ENCODE data around the gene LAMA3. TPM values are rescaled to one million over a fixed set of nuclear protein-coding genes. Genes with fewer than 3 reads are reported as not detected.

The LAMA3 gene
- polyA plus RNA-seq, 1 experiment: 0.32 TPM

GRCh38 chr18:23675896-23676295, 13.4 kb upstream of the LAMA3 start:
- Histone ChIP-seq H3K27me3 (ENCODE audit: control insufficient read depth, insufficient read depth, low read length) (peaks cover 37% of the 10 kb centered on the region), H3K9me3 (ENCODE audit: control insufficient read depth, insufficient read depth, low read length) (no peaks in the 10 kb centered on the region), H3K27ac (ENCODE audit: low read depth, low read length) (no peak overlapping the region), H3K4me3 (ENCODE audit: low read depth, low read length) (no peak overlapping the region)
- POLR2A ChIA-PET: no interaction called here
- DNase-seq (ENCODE audit: low read depth, low spot score): no peak
- no peak for TF ChIP-seq CTCF (IDR thresholded peaks at IDR 0.05; ENCODE audit: low read depth, low read length)
- CTCF ChIA-PET: interaction anchor here (1.0 kb wide), 1 partner anchor 27 kb away, joined by 4 read pairs; no protein-coding TSS in a partner anchor

- Histone ChIP-seq H3K9me3 (ENCODE audit: control insufficient read depth, insufficient read depth, low read length) (no peaks in the 10 kb centered on the region), H3K27ac (ENCODE audit: low read depth, low read length) (no peak overlapping the region), H3K27me3 (ENCODE audit: control insufficient read depth, insufficient read depth, low read length) (peaks cover 41% of the 10 kb centered on the region), H3K4me3 (ENCODE audit: low read depth, low read length) (no peak overlapping the region)
- TF ChIP-seq CTCF (IDR thresholded peaks at IDR 0.05; ENCODE audit: low read depth, low read length): no peak
- DNase-seq (ENCODE audit: low read depth, low spot score): no peak
- ChIA-PET POLR2A (no interaction called here), CTCF (no interaction called here)
Measured at GRCh38 chr18:23682045-23682444, 7.2 kb upstream of the LAMA3 start.

GRCh38 chr18:23682472-23682871, 6.8 kb upstream of the LAMA3 start:
- DNase-seq (ENCODE audit: low read depth, low spot score): no peak
- peaks cover 42% of the 10 kb centered on the region for H3K27me3 ChIP-seq (ENCODE audit: control insufficient read depth, insufficient read depth, low read length)
- no peak for TF ChIP-seq CTCF (IDR thresholded peaks at IDR 0.05; ENCODE audit: low read depth, low read length)
- no peak overlapping the region for H3K27ac ChIP-seq (ENCODE audit: low read depth, low read length)
- ChIA-PET POLR2A (no interaction called here), CTCF (no interaction called here)
- no peaks in the 10 kb centered on the region for H3K9me3 ChIP-seq (ENCODE audit: control insufficient read depth, insufficient read depth, low read length)
- H3K4me3 ChIP-seq (ENCODE audit: low read depth, low read length): no peak overlapping the region

GRCh38 chr18:23683155-23683554, 6.1 kb upstream of the LAMA3 start:
- CTCF ChIA-PET: no interaction called here
- H3K9me3 ChIP-seq (ENCODE audit: control insufficient read depth, insufficient read depth, low read length): no peaks in the 10 kb centered on the region
- no peak for TF ChIP-seq CTCF (IDR thresholded peaks at IDR 0.05; ENCODE audit: low read depth, low read length)
- H3K27ac ChIP-seq (ENCODE audit: low read depth, low read length): no peak overlapping the region
- no peak overlapping the region for H3K4me3 ChIP-seq (ENCODE audit: low read depth, low read length)
- DNase-seq (ENCODE audit: low read depth, low spot score): no peak
- POLR2A ChIA-PET: no interaction called here
- H3K27me3 ChIP-seq (ENCODE audit: control insufficient read depth, insufficient read depth, low read length): peaks cover 43% of the 10 kb centered on the region

- TF ChIP-seq CTCF (IDR thresholded peaks at IDR 0.05; ENCODE audit: low read depth, low read length): no peak
- POLR2A ChIA-PET: no interaction called here
- no peaks in the 10 kb centered on the region for H3K9me3 ChIP-seq (ENCODE audit: control insufficient read depth, insufficient read depth, low read length)
- H3K27me3 ChIP-seq (ENCODE audit: control insufficient read depth, insufficient read depth, low read length): peaks cover 46% of the 10 kb centered on the region
- H3K4me3 ChIP-seq (ENCODE audit: low read depth, low read length): no peak overlapping the region
- CTCF ChIA-PET: no interaction called here
- no peak overlapping the region for H3K27ac ChIP-seq (ENCODE audit: low read depth, low read length)
- DNase-seq (ENCODE audit: low read depth, low spot score): no peak
Measured at GRCh38 chr18:23683671-23684070, 5.6 kb upstream of the LAMA3 start.

Measured in AG04450 (cell line).